ENCODE measurements around the gene CSAG1. TPM values are rescaled to one million over a fixed set of nuclear protein-coding genes. Genes with fewer than 3 reads are reported as not detected.
"Not testable (repeated sequence)": the region's sequence is repeated elsewhere in the genome, so short reads cannot be mapped to it uniquely, and the experiment has no call there.

Gene CSAG1
- total and polyA plus RNA-seq, 11 donors = not detected

- Histone ChIP-seq H3K36me3 (no peaks in the 10 kb centered on the region), H3K9me3 (no peaks in the 10 kb centered on the region), H3K27me3 (peaks cover 0 to 4% (median 0%) of the 10 kb centered on the region in 9 donors), H3K4me3 (no peak overlapping the region), H3K4me1 (no peaks in the 10 kb centered on the region), H3K27ac (no peak overlapping the region)
- intact Hi-C loops (cut with DNase I) = no loop called here
- ATAC-seq (no peak), DNase-seq (no peak)
- TF ChIP-seq POLR2A (IDR thresholded peaks at IDR 0.05) (no peak), CTCF (IDR thresholded peaks at IDR 0.05) (no peak)
- WGBS, 4 donors = 74 to 91% (median 81%) methylated on average over 5 of the region's 5 CpGs
Measured at GRCh38 chrX:152738560-152738959, 5.0 kb upstream of the CSAG1 start.

DNA sequence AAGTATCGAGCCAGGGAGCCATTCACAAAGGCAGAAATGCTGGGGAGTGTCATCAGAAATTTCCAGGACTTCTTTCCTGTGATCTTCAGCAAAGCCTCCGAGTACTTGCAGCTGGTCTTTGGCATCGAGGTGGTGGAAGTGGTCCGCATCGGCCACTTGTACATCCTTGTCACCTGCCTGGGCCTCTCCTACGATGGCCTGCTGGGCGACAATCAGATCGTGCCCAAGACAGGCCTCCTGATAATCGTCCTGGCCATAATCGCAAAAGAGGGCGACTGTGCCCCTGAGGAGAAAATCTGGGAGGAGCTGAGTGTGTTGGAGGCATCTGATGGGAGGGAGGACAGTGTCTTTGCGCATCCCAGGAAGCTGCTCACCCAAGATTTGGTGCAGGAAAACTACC is 3.0 kb upstream of the CSAG1 start:
- H3K27ac ChIP-seq; H3K4me1 ChIP-seq; intact Hi-C loops (cut with DNase I); ATAC-seq; H3K36me3 ChIP-seq; H3K27me3 ChIP-seq; DNase-seq; H3K4me3 ChIP-seq; H3K9me3 ChIP-seq: not testable (repeated sequence)
- 80 to 88% (median 84%) methylated on average over 12 of the region's 12 CpGs for WGBS, 4 donors

DNA sequence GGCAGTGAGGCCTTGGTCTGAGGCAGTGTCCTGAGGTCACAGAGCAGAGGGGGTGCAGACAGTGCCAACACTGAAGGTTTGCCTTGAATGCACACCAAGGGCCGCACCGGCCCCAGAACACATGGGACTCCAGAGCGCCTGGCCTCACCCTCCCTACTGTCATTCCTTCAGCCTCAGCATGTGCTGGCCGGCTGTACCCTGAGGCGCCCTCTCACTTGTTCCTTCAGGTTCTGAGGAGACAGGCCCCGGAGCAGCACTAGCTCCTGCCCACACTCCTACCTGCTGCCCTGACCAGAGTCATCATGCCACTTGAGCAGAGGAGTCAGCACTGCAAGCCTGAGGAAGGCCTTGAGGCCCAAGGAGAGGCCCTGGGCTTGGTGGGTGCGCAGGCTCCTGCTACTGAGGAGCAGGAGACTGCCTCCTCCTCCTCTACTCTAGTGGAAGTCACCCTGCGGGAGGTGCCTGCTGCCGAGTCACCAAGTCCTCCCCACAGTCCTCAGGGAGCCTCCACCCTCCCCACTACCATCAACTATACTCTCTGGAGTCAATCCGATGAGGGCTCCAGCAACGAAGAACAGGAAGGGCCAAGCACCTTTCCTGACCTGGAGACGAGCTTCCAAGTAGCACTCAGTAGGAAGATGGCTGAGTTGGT is 2.5 kb upstream of the CSAG1 start:
- DNase-seq (no peak), ATAC-seq (no peak)
- no peak for TF ChIP-seq CTCF (IDR thresholded peaks at IDR 0.05)
- TF ChIP-seq POLR2A (IDR thresholded peaks at IDR 0.05) = no peak
- H3K27me3 ChIP-seq = no peaks in the 10 kb centered on the region
- no peak overlapping the region for H3K27ac ChIP-seq
- 83 to 91% (median 87%) methylated on average over 7 to 12 of the region's 12 CpGs for WGBS, 4 donors
- H3K36me3 ChIP-seq = no peaks in the 10 kb centered on the region
- H3K9me3 ChIP-seq = no peaks in the 10 kb centered on the region
- intact Hi-C loops (cut with DNase I) = no loop called here
- H3K4me3 ChIP-seq = no peak overlapping the region
- H3K4me1 ChIP-seq = no peaks in the 10 kb centered on the region

DNA sequence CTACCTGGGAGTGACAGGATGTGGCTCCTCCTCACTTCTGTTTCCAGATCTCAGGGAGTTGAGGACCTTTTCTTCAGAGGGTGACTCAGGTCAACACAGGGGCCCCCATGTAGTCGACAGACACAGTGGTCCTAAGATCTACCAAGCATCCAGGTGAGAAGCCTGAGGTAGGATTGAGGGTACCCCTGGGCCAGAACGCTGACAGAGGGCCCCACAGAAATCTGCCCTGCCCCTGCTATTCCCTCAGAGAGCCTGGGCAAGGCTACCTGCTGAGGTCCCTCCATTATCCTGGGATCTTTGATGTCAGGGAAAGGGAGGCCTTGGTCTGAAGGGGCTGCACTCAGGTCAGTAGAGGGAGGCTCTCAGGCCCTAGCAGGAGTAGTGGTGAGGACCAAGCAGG is 1.6 kb upstream of the CSAG1 start:
- no peaks in the 10 kb centered on the region for H3K9me3 ChIP-seq
- no peak for TF ChIP-seq POLR2A (IDR thresholded peaks at IDR 0.05)
- TF ChIP-seq CTCF (IDR thresholded peaks at IDR 0.05) = no peak

GRCh38 chrX:152734143-152734858 is 780 bp upstream of the CSAG1 start:
- H3K27me3 ChIP-seq; H3K36me3 ChIP-seq; H3K4me3 ChIP-seq; DNase-seq; H3K4me1 ChIP-seq; H3K27ac ChIP-seq; intact Hi-C loops (cut with DNase I); H3K9me3 ChIP-seq; ATAC-seq: not testable (repeated sequence)
- 87 to 94% (median 93%) methylated on average over 13 to 22 of the region's 22 CpGs for WGBS, 4 donors

More for the DNA sequence above, 1.6 kb upstream of the CSAG1 start:
- ATAC-seq (no peak), DNase-seq (no peak)
- Histone ChIP-seq H3K4me3 (no peak overlapping the region), H3K27ac (no peak overlapping the region), H3K36me3 (no peaks in the 10 kb centered on the region), H3K4me1 (no peaks in the 10 kb centered on the region), H3K27me3 (no peaks in the 10 kb centered on the region)
- WGBS, 4 donors = 55 to 68% (median 63%) methylated on average over 2 of the region's 2 CpGs
- intact Hi-C loops (cut with DNase I) = no loop called here

Measured in heart left ventricle (tissue), 16 donors.